HG03064 (cell line): ENCODE data around the gene ERC1.
"Not testable (repeated sequence)": the region's sequence is repeated elsewhere in the genome, so short reads cannot be mapped to it uniquely, and the experiment has no call there.

Source experiments
- ATAC-seq: cut with Tn5 transposase; IDR thresholded peaks from one replicate; pipeline ENCODE4 v1.9.1; 2021; ENCODE audit warnings: low read depth; ENCODE audit not compliant: unreplicated experiment

Gene ERC1

GRCh38 chr12:1065629-1066028 lies 74.6 kb downstream of the ERC1 start:
- ATAC-seq, result no peak

DNA sequence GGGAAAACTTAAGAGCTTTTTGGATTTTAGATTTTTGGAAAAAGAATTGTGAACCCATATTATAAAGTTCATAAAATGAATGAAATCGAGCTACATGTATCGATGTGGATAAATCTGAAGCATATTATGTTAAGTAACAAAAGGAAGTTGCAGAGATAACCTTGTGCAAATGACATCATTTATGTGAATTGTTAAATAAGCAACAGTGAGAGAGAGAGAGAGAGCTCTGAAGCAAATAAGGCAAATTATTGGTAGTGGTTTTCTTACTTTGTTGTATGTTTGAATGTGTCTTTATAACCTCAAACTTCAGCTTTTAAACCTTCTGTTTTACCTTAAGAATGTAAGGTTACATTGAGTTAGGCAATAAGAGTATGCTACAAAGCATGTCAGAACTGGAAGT lies 78.8 kb downstream of the ERC1 start:
- ATAC-seq, result no peak

- no peak for ATAC-seq
Observed at GRCh38 chr12:1071182-1071581, 80.2 kb downstream of the ERC1 start.

DNA sequence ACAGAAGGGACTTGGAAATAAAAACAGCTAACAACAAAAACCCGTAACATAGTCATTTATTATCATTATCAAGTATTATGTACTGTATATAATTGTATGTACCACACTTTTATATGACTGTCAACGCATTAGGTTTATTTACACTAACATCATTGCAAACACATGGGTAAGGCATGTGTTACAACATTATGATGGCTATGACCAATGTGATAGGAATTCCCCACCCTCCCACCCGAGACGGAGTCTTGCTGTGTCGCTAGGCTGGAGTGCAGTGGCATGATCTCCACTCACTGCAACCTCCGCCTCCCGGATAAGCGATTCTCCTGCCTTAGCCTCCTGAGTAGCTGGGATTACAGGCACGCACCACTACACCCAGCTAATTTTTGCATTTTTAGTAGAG lies 82.6 kb downstream of the ERC1 start:
- ATAC-seq, result no peak

DNA sequence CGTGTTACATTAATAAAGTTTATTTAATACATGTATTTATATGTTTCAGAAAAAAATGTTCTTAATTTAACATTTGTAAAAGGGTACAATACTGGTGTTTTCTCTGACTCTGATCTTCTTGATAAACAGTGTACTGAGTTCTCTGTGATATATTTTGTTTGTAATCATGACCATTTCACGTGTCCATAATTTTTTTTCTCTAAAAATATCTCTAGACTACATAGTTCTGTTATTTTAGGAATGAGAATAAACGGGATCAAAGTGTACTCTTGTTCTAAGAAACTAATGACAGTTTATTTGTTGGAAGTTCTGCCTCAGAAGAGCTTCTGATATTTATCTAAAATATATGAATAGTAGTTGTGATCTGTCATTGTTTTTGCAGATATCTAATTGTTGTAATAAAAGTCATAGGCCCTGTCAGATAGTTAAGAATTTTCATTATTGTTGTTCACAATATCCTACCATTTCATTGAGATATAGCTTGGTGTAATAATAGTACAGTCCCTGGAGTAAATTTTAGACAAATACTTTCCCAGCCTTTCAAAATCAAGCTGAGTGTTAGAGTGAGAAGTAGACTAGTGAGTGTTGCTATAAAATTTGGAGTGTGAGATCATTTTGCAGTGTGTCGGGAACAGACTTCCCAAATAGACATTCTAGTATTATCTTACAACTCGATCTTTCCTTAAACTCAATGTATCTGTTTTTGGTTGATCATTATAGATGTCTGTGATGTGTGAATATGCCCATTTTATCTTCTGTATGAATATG lies 86.2 kb downstream of the ERC1 start:
- no peak for ATAC-seq

- ATAC-seq, result no peak
Observed at GRCh38 chr12:1078002-1078401, 87.0 kb downstream of the ERC1 start.

DNA sequence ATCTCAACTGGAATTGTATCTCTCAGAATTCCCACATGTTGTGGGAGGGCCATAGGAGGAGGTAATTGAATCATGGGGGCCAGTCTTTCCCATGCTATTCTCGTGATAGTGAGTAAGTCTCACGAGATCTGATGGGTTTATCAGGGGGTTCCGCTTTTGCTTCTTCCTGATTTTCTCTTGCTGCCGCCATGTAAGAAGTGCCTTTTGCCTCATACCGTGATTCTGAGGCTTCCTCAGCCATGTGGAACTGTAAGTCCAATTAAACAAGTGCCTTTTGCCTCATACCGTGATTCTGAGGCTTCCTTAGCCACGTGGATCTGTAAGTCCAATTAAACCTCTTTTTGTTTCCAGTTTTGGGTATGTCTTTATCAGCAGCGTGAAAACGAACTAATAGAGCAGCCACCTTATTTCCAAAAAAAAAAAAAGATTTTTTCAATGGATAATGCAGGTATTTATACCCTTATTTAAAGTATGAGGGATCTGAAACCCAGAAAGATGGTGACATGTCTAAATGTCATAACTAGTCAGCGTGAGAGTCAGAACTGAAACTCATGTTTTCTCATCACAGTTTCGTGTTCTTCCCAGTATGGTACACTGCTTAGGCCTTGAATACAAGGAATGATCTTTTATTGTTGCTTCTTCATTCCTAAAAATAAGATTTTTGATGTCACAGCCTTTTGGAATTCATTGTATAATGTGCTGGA lies 89.6 kb downstream of the ERC1 start:
- ATAC-seq, result no peak

DNA sequence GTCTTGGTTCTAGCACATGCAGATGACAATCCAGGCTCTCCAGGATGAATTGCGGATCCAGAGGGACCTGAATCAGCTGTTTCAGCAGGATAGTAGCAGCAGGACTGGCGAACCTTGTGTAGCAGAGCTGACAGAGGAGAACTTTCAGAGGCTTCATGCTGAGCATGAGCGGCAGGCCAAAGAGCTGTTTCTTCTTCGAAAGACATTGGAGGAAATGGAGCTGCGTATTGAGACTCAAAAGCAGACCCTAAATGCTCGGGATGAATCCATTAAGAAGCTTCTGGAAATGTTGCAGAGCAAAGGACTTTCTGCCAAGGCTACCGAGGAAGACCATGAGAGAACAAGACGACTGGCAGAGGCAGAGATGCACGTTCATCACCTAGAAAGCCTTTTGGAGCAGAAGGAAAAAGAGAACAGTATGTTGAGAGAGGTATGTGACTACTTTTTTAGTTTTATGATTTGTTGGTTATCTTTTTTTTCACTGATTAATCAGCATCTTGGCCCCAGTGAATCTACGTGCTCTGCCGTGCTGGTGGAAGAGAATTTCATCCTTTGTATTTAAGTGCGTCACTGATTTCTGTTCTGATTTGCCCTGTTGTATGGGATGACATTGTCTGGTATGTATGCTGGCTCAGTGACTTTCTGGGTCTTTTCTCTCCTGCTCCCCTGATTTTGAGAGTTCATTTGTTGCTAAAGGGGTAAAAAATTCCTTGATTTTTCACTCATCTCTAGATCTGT lies 92.3 kb downstream of the ERC1 start:
- no peak for ATAC-seq

DNA sequence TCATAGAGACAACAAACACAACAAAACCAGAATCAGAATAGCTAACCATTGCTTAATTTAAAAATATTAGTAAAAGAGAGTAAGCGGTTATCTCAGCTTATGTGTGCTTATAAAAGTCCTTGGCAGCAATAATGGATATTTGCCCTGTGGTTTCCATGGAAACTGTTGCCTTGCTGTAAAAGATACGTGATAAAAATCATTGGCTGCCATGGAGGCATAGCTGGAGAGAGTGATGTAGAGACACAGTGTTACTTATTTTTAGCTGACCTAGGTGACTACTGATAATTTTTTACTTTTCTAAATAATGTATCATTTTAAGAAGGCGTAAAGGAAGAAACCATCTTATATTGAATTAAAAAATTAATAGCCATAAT lies 92.9 kb downstream of the ERC1 start:
- no peak for ATAC-seq

DNA sequence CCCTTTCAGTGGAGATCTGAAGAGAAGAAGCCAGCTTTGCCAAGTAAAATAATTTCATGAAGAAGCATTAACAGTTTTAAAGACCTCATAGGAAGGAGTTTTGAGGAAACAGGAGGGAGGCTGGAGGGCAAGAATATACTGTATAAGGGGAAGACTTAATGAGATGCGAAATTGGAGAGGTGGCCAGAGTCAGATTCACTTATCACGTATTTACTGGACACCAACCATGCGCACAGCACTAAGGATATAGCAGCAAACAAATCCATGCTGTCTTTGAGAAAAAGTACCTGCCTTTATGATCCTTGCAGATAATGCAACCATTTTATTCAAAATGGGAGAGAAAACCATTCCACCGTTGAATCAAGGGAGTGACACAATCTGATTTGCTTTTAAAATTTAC lies 100.3 kb downstream of the ERC1 start:
- no peak for ATAC-seq

GRCh38 chr12:1093166-1093751 lies 102.2 kb downstream of the ERC1 start:
- no peak for ATAC-seq

DNA sequence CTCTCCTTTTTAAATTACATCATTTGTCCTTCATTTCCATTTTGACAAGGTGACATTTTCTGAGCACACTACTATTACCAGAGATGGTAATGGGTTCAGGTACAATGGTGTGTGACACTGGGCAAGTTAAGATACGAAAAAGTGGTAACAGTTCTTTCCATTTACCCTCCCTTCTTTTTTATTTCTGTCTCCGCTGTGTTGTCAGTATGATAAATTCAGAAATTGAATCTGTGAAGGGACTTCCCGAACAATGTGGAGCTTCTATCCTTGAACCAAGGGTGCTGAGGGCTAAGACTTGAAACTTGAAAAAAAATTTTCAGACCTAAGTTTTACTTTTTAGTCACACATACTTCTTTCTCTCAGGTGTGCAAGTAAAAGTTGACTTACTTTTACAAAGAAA lies 103.7 kb downstream of the ERC1 start:
- no peak for ATAC-seq

DNA sequence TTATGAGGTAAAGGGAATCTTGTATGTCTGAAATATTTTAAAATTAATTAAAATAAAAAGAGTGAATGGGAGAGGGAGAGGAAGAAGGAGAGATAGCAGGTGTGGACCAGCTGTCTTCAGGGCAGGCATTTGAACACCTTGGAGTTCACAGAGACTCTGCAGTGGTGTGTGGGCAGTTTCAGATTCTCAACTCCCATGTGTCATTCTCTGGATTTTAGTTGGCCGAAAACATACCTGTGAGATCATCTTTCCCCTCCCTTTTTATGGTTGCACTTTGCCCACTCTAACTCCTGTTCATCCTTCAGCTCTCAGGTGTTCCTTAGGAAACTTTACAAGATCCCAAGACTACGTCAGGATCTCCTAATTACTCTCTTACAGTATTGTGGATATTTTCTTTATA lies 108.1 kb downstream of the ERC1 start:
- ATAC-seq, result no peak

DNA sequence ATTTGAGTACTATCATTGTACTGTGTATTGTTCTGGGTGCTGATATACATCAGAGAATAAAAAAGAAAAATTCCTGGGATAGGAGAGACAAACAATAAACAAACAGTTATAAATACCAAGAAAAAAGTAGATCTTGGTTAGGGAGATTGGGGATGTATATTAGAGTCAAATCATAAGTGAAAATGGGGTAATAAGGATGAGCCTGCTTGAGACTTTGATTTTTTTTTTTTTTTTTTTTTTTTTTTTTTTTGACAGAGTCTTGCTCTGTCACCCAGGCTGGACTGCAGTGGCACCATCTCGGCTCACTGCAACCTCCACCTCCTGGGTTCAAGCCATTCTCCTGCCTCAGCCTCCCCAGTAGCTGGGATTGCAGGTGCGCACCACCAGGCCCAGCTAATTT lies 108.6 kb downstream of the ERC1 start:
- ATAC-seq, result not testable (repeated sequence)

DNA sequence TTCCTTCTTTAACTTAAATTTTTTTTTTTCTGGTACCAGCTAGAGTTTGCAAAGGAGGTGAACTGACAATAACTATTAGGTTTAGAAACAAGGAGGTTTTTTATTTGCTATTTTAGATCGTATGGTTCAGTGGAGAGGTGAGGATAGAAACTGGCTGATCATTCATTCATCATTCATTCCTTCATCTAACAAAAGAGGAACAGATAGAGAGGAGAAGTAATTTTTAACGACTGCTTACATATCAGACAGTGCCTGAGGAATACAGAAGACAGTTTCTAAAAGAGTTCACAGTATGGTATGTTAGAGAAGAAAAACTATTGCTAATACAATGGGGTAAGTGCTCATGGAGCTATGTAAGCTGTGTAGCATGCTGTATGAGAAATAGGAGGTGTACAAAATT lies 111.1 kb downstream of the ERC1 start:
- no peak for ATAC-seq

GRCh38 chr12:1102791-1103450 lies 111.9 kb downstream of the ERC1 start:
- ATAC-seq, result no peak

GRCh38 chr12:1103632-1104031 lies 112.6 kb downstream of the ERC1 start:
- ATAC-seq, result no peak

- no peak for ATAC-seq
Observed at GRCh38 chr12:1104088-1104800, 113.2 kb downstream of the ERC1 start.

- no peak for ATAC-seq
Observed at GRCh38 chr12:1107669-1108068, 116.6 kb downstream of the ERC1 start.

- no peak for ATAC-seq
Observed at GRCh38 chr12:1108276-1108675, 117.3 kb downstream of the ERC1 start.
